Neural cell (in vitro differentiated cells): ENCODE measurements around the gene TNFRSF19. TPM values are rescaled to one million over a fixed set of nuclear protein-coding genes. Genes with fewer than 3 reads are reported as not detected.
A peak's percentile ranks its signal among the peaks of the same experiment; 100 is the strongest.

Experiments used
- H2AFZ ChIP-seq: fragments of 200-600, 300-800 bp; sonication (generic), shearing (Covaris generic); 2 replicates; pipeline ENCODE4 v1.6.0; 2014; ENCODE audit warnings: low read depth, mild to moderate bottlenecking, antibody characterized with exemption, low read length, moderate library complexity
- H3F3A ChIP-seq: fragments of 200-600 bp; shearing (Covaris generic); 2 replicates; pipeline ENCODE4 v1.6.1; 2016; ENCODE audit warnings: mild to moderate bottlenecking, moderate library complexity, mixed read lengths, antibody characterized with exemption, low read length; ENCODE audit not compliant: insufficient read depth, poor library complexity, severe bottlenecking
- H3K27ac ChIP-seq: fragments of 200-600, 300-800 bp; sonication (generic), shearing (Covaris generic); 2 replicates; pipeline ENCODE4 v1.5.1; 2014; ENCODE audit warnings: mild to moderate bottlenecking, low read length, moderate library complexity
- H3K27me3 ChIP-seq: fragments of 300-800, 200-600 bp; sonication (generic), shearing (Covaris generic); 2 replicates; pipeline ENCODE4 v1.6.0; 2014; ENCODE audit warnings: mild to moderate bottlenecking, low read depth, low read length, moderate library complexity; ENCODE audit not compliant: insufficient read depth
- H3K36me3 ChIP-seq: fragments of 300-800, 200-600 bp; sonication (generic), shearing (Covaris generic); 2 replicates; pipeline ENCODE4 v1.5.1; 2014; ENCODE audit warnings: mild to moderate bottlenecking, antibody characterized with exemption, low read length, moderate library complexity; ENCODE audit not compliant: insufficient read depth
- H3K4me2 ChIP-seq: fragments of 300-800, 200-600 bp; sonication (generic), shearing (Covaris generic); 2 replicates; pipeline ENCODE4 v1.6.0; 2014; ENCODE audit warnings: mild to moderate bottlenecking, low read length
- H3K4me3 ChIP-seq: fragments of 300-800, 200-600 bp; sonication (generic), shearing (Covaris generic); 2 replicates; pipeline ENCODE4 v1.5.1; 2014; ENCODE audit warnings: mild to moderate bottlenecking, low read length, moderate library complexity
- H3K79me2 ChIP-seq: fragments of 200-600 bp; shearing (Covaris generic); replicated peaks from 2 replicates; pipeline ENCODE4 v1.6.0; 2014; ENCODE audit warnings: mild to moderate bottlenecking, low read length, moderate library complexity; ENCODE audit not compliant: insufficient read depth
- H3K9ac ChIP-seq: fragments of 300-800, 200-600 bp; sonication (generic), shearing (Covaris generic); 2 replicates; pipeline ENCODE4 v1.6.1; 2016; ENCODE audit warnings: mild to moderate bottlenecking, low read length, mixed read lengths
- H3K9me2 ChIP-seq: fragments of 200-600 bp; shearing (Covaris generic); 2 replicates; pipeline ENCODE4 v1.6.1; 2016; ENCODE audit warnings: mild to moderate bottlenecking, low read length, mixed read lengths; ENCODE audit not compliant: insufficient read depth
- H3K9me3 ChIP-seq: fragments of 200-600, 300-800 bp; sonication (generic), shearing (Covaris generic); 2 replicates; pipeline ENCODE4 v1.6.1; 2016; ENCODE audit warnings: mild to moderate bottlenecking, mixed run types, low read length, moderate library complexity, mixed read lengths
- H4K20me1 ChIP-seq: fragments of 200-600 bp; shearing (Covaris generic); 2 replicates; pipeline ENCODE4 v1.6.1; 2016; ENCODE audit warnings: mild to moderate bottlenecking, mixed run types; ENCODE audit not compliant: insufficient read depth
- CTCF ChIP-seq: fragments of 450-650 bp; IDR thresholded peaks from 2 replicates; pipeline ENCODE4 v1.5.1; 2014; ENCODE audit warnings: antibody characterized with exemption, mild to moderate bottlenecking, moderate library complexity; ENCODE audit not compliant: poor library complexity, severe bottlenecking
- EP300 ChIP-seq: fragments of 450-650 bp; conservative IDR thresholded peaks from 2 replicates; pipeline ENCODE4 v1.6.1; 2014; ENCODE audit warnings: antibody characterized with exemption, mild to moderate bottlenecking, moderate library complexity; ENCODE audit not compliant: poor library complexity, severe bottlenecking
- MXI1 ChIP-seq: fragments of 450-650 bp; conservative IDR thresholded peaks from 2 replicates; pipeline ENCODE4 v1.6.1; 2014; ENCODE audit warnings: antibody characterized with exemption, mild to moderate bottlenecking; ENCODE audit not compliant: poor library complexity, severe bottlenecking
- POLR2AphosphoS5 ChIP-seq: IDR thresholded peaks from 2 replicates; pipeline ENCODE4 v1.6.1; 2012
- RAD21 ChIP-seq: fragments of 450-650 bp; conservative IDR thresholded peaks from 2 replicates; pipeline ENCODE4 v1.6.1; 2014; ENCODE audit warnings: antibody characterized with exemption, mild to moderate bottlenecking, moderate library complexity
- REST ChIP-seq: IDR thresholded peaks from 2 replicates; pipeline ENCODE4 v1.6.1; 2012; ENCODE audit warnings: borderline replicate concordance
- SMC3 ChIP-seq: fragments of 450-650 bp; conservative IDR thresholded peaks from 2 replicates; pipeline ENCODE4 v1.6.1; 2014; ENCODE audit warnings: antibody characterized with exemption, mild to moderate bottlenecking, moderate library complexity; ENCODE audit not compliant: poor library complexity
- TAF1 ChIP-seq: IDR thresholded peaks from 2 replicates; pipeline ENCODE4 v1.6.1; 2012; ENCODE audit warnings: low read depth
- polyA plus RNA-seq: library from polyadenylated mRNA; depleted of rRNA; stranded (reverse); fragments of >200 nt; gene quantifications from 2 replicates; pipeline ENCODE4 v1.2.3, GENCODE V29; 2014

The TNFRSF19 gene
- polyA plus RNA-seq, 1 donor from 2014 or later = 3.3 TPM

GRCh38 chr13:23575632-23576031 lies 5.4 kb downstream of the TNFRSF19 start:
- no peaks in the 10 kb centered on the region for H3K79me2 ChIP-seq
- H3K4me2 ChIP-seq = no peak overlapping the region

GRCh38 chr13:23578411-23579071 lies 8.3 kb downstream of the TNFRSF19 start:
- no peaks in the 10 kb centered on the region for H3F3A ChIP-seq
- no peaks in the 10 kb centered on the region for H3K9me2 ChIP-seq
- H3K27ac ChIP-seq = no peak overlapping the region
- peak overlapping the region; percentile 95 for H3K4me3 ChIP-seq
- no peaks in the 10 kb centered on the region for H3K79me2 ChIP-seq
- H4K20me1 ChIP-seq = no peaks in the 10 kb centered on the region
- H3K27me3 ChIP-seq = no peaks in the 10 kb centered on the region
- H3K9me3 ChIP-seq = no peaks in the 10 kb centered on the region
- H3K9ac ChIP-seq = peak overlapping the region; percentile 62
- H2AFZ ChIP-seq = no peak overlapping the region
- TF ChIP-seq REST (no peak), POLR2AphosphoS5 (no peak), SMC3 (peak; percentile 21), MXI1 (no peak), TAF1 (no peak), EP300 (no peak), RAD21 (peak; percentile 44), CTCF (peak; percentile 69)
- no peaks in the 10 kb centered on the region for H3K36me3 ChIP-seq
- no peak overlapping the region for H3K4me2 ChIP-seq

More at GRCh38 chr13:23575632-23576031, 5.4 kb downstream of the TNFRSF19 start:
- no peaks in the 10 kb centered on the region for H3F3A ChIP-seq
- H3K36me3 ChIP-seq = no peaks in the 10 kb centered on the region
- no peak for TF ChIP-seq SMC3
- TF ChIP-seq TAF1 = no peak
- TF ChIP-seq MXI1 = no peak
- no peak for TF ChIP-seq RAD21
- TF ChIP-seq POLR2AphosphoS5 = no peak
- H3K27me3 ChIP-seq = no peaks in the 10 kb centered on the region
- H2AFZ ChIP-seq = no peak overlapping the region
- no peak overlapping the region for H3K9ac ChIP-seq
- no peak overlapping the region for H3K27ac ChIP-seq
- H3K4me3 ChIP-seq = no peak overlapping the region
- no peaks in the 10 kb centered on the region for H4K20me1 ChIP-seq
- H3K9me3 ChIP-seq = no peaks in the 10 kb centered on the region
- no peaks in the 10 kb centered on the region for H3K9me2 ChIP-seq
